IMR-90 (cell line): ENCODE data around the gene KRTAP9-6. TPM values are rescaled to one million over a fixed set of nuclear protein-coding genes. Genes with fewer than 3 reads are reported as not detected.
"Not testable (repeated sequence)": the region's sequence is repeated elsewhere in the genome, so short reads cannot be mapped to it uniquely, and the experiment has no call there.

Experiments
- ATAC-seq: fragments of 200-7000 bp; cut with Tn5 transposase; 2 replicates; pipeline ENCODE4 v1.9.1; 2020; ENCODE audit warnings: low read depth, mild to moderate bottlenecking, moderate library complexity
- BruUV-seq: library from RNA; stranded (reverse); fragments of 400-500 nt; replicated peaks from 2 replicates; lab custom pipeline; 2021; lab: Mats Ljungman, UMichigan
- CTCF ChIA-PET: fragments of 300-600 bp; formaldehyde crosslinking; extraction: SDS; loops from one replicate; lab custom pipeline; 2021; ENCODE audit warnings: antibody characterized with exemption; lab: Yijun Ruan, JAX
- POLR2A ChIA-PET: fragments of 300-600 bp; sonication (Branson Sonifier 250); formaldehyde crosslinking; loops from one replicate; lab custom pipeline; 2022; ENCODE audit warnings: antibody characterized with exemption; ENCODE audit not compliant: unreplicated experiment; lab: Charles Lee
- DNase-seq: peaks from one replicate; pipeline ENCODE4 v3.0.0; 2013
- H2AFZ ChIP-seq: replicated peaks from 2 replicates; pipeline ENCODE3; 2013; ENCODE audit warnings: low read length, mild to moderate bottlenecking; ENCODE audit not compliant: poor library complexity
- H2AK5ac ChIP-seq: 2 replicates; pipeline ENCODE4 v1.6.1; 2013; ENCODE audit warnings: low read depth, low read length, inconsistent platforms
- H2AK9ac ChIP-seq: replicated peaks from 2 replicates; pipeline ENCODE3; 2013; ENCODE audit warnings: mild to moderate bottlenecking, low read depth, low read length, moderate library complexity; ENCODE audit not compliant: poor library complexity
- H2BK120ac ChIP-seq: 2 replicates; pipeline ENCODE4 v1.6.1; 2013; ENCODE audit warnings: low read depth, low read length, inconsistent platforms
- H2BK15ac ChIP-seq: 3 replicates; pipeline ENCODE4 v1.6.1; 2013; ENCODE audit warnings: low read depth, low read length, inconsistent platforms
- H2BK20ac ChIP-seq: 2 replicates; pipeline ENCODE4 v1.6.1; 2013; ENCODE audit warnings: low read depth, mild to moderate bottlenecking, inconsistent platforms, low read length, moderate library complexity
- H2BK5ac ChIP-seq: 2 replicates; pipeline ENCODE4 v1.6.1; 2013; ENCODE audit warnings: mild to moderate bottlenecking, low read depth, low read length, inconsistent platforms; ENCODE audit not compliant: poor library complexity, severe bottlenecking
- H3K14ac ChIP-seq: replicated peaks from 2 replicates; pipeline ENCODE4 v1.6.1; 2013; ENCODE audit warnings: low read depth, low read length, inconsistent platforms
- H3K18ac ChIP-seq: 2 replicates; pipeline ENCODE4 v1.6.1; 2013; ENCODE audit warnings: low read depth, low read length, control low read depth
- H3K23ac ChIP-seq: 2 replicates; pipeline ENCODE4 v1.6.1; 2013; ENCODE audit warnings: low read depth, low read length, inconsistent platforms
- H3K27ac ChIP-seq: 2 replicates; pipeline ENCODE4 v1.5.1; 2013; ENCODE audit warnings: mild to moderate bottlenecking, control low read depth, low read length; ENCODE audit not compliant: insufficient read depth
- H3K27me3 ChIP-seq: 2 replicates; pipeline ENCODE4 v1.6.1; 2013; ENCODE audit warnings: low read length; ENCODE audit not compliant: control insufficient read depth, insufficient read depth
- H3K36me3 ChIP-seq: 2 replicates; pipeline ENCODE4 v1.6.1; 2013; ENCODE audit warnings: low read length, mixed read lengths; ENCODE audit not compliant: control insufficient read depth, insufficient read depth
- H3K4ac ChIP-seq: 2 replicates; pipeline ENCODE4 v1.6.1; 2013; ENCODE audit warnings: low read depth, low read length, inconsistent platforms
- H3K4me1 ChIP-seq: 2 replicates; pipeline ENCODE4 v1.6.1; 2013; ENCODE audit warnings: low read length, mixed read lengths; ENCODE audit not compliant: control insufficient read depth, insufficient read depth
- H3K4me2 ChIP-seq: 2 replicates; pipeline ENCODE4 v1.6.1; 2013; ENCODE audit warnings: low read depth, mild to moderate bottlenecking, control low read depth, low read length, moderate library complexity
- H3K4me3 ChIP-seq: 2 replicates; pipeline ENCODE4 v1.5.1; 2013; ENCODE audit warnings: low read depth, mild to moderate bottlenecking, control low read depth, low read length, moderate library complexity; ENCODE audit not compliant: insufficient read depth
- H3K56ac ChIP-seq: 2 replicates; pipeline ENCODE4 v1.6.1; 2013; ENCODE audit warnings: low read length, inconsistent platforms; ENCODE audit not compliant: insufficient read depth; ENCODE audit errors: extremely low read depth
- H3K79me1 ChIP-seq, 2 experiments: 2 replicates each; pipeline ENCODE4 v1.6.1; 2013; ENCODE audit warnings: low read length in 2 of 2, inconsistent platforms in 1 of 2, low read depth in 1 of 2
- H3K9ac ChIP-seq: 2 replicates; pipeline ENCODE4 v1.6.1; 2013; ENCODE audit warnings: low read depth, low read length, control low read depth
- H3K9me1 ChIP-seq: 2 replicates; pipeline ENCODE4 v1.6.1; 2013; ENCODE audit warnings: low read length, inconsistent platforms; ENCODE audit not compliant: insufficient read depth
- H3K9me3 ChIP-seq: 2 replicates; pipeline ENCODE4 v1.6.1; 2013; ENCODE audit warnings: low read length; ENCODE audit not compliant: control insufficient read depth, insufficient read depth
- H4K20me1 ChIP-seq: 2 replicates; pipeline ENCODE4 v1.6.1; 2013; ENCODE audit warnings: low read length, inconsistent platforms; ENCODE audit not compliant: insufficient read depth
- H4K5ac ChIP-seq: 2 replicates; pipeline ENCODE4 v1.6.1; 2013; ENCODE audit warnings: mild to moderate bottlenecking, low read depth, low read length, control low read depth
- H4K8ac ChIP-seq, 2 experiments: 2 replicates each; pipeline ENCODE4 v1.6.1; 2013; ENCODE audit warnings: low read depth in 2 of 2, low read length in 2 of 2, control low read depth in 1 of 2, inconsistent platforms in 1 of 2
- H4K91ac ChIP-seq: 2 replicates; pipeline ENCODE4 v1.6.1; 2013; ENCODE audit warnings: low read depth, low read length, inconsistent platforms; ENCODE audit not compliant: insufficient read depth
- WGBS, 2 experiments: methylation state at CpG; one replicate each; pipeline versions ENCODE4 v1.1.5 to v1.1.7; 2013; ENCODE audit warnings: missing lambda C conversion rate in 2 of 2; ENCODE audit not compliant: insufficient read length in 1 of 2; ENCODE audit errors: extremely low coverage in 2 of 2; 5-methylcytosine and 5-hydroxymethylcytosine counted together
- dilution Hi-C: fragments of 300-500 bp; cut with HindIII; formaldehyde crosslinking; loops from one replicate; pipeline ENCODE4 v1.14.3; 2018; ENCODE audit warnings: low sequenced_read_pairs; ENCODE audit not compliant: unreplicated experiment
- in situ Hi-C: fragments of 300-500 bp; cut with MboI; formaldehyde crosslinking; loops from 3 replicates; pipeline ENCODE4 v1.14.3; 2019; ENCODE audit warnings: low sequenced_read_pairs, inconsistent platforms, mixed read lengths
- intact Hi-C: fragments of 100-400 bp; cut with micrococcal nuclease; formaldehyde crosslinking; loops from 2 replicates; pipeline ENCODE4 v1.10.0; 2022
- polyA plus RNA-seq, 3 experiments: library from polyadenylated mRNA; depleted of rRNA; stranded (reverse); fragments of >200 nt; gene quantifications; 2 replicates each; pipeline ENCODE4 v1.2.3, GENCODE V29; 2012; ENCODE audit warnings: low replicate concordance in 1 of 3
- total RNA-seq: library from RNA; depleted of rRNA; stranded (reverse); fragments of >200 nt; gene quantifications from 2 replicates; pipeline ENCODE4 v1.2.3, GENCODE V29; 2012

KRTAP9-6 gene
- total and polyA plus RNA-seq, 2 of the 4 experiments (the other 2 are of a cell fraction) = not detected

GRCh38 chr17:41271323-41271722 is 6.1 kb downstream of the KRTAP9-6 start:
- H3K9me1 ChIP-seq, H4K20me1 ChIP-seq, H3K27me3 ChIP-seq, H3K23ac ChIP-seq, H2BK5ac ChIP-seq, H3K18ac ChIP-seq, BruUV-seq, H2AFZ ChIP-seq, H3K14ac ChIP-seq, in situ Hi-C loops, H3K9ac ChIP-seq, POLR2A ChIA-PET, CTCF ChIA-PET, ATAC-seq, H3K9me3 ChIP-seq, H3K4ac ChIP-seq, H2AK5ac ChIP-seq, H2BK20ac ChIP-seq, H3K36me3 ChIP-seq, H3K4me1 ChIP-seq, H4K91ac ChIP-seq, H3K56ac ChIP-seq, H4K5ac ChIP-seq, H4K8ac ChIP-seq, H2BK15ac ChIP-seq, H3K4me2 ChIP-seq, DNase-seq, dilution Hi-C loops, H3K79me1 ChIP-seq, H2BK120ac ChIP-seq, intact Hi-C loops, H3K27ac ChIP-seq, H3K4me3 ChIP-seq, H2AK9ac ChIP-seq: not testable (repeated sequence)
- WGBS, 2 experiments = no CpG with 5 or more reads among the region's 1 CpG
